Nephron progenitor cell (in vitro differentiated cells): Measurements from ENCODE around the gene CFAP54.

ENCODE experiments used
- DNase-seq: peaks from one replicate; pipeline ENCODE4 v3.0.0; 2021
- H3K27ac Mint-ChIP-seq: 2 replicates; pipeline ENCODE4 v1.8.0; 2021; ENCODE audit warnings: mild to moderate bottlenecking, moderate library complexity, mixed read lengths
- H3K27me3 Mint-ChIP-seq: 2 replicates; pipeline ENCODE4 v1.8.0; 2021; ENCODE audit warnings: mild to moderate bottlenecking, low read depth, mixed read lengths; ENCODE audit not compliant: poor library complexity
- H3K36me3 Mint-ChIP-seq: 2 replicates; pipeline ENCODE4 v1.8.0; 2021; ENCODE audit warnings: low read depth, mixed read lengths
- H3K4me1 Mint-ChIP-seq: 2 replicates; pipeline ENCODE4 v1.8.0; 2021; ENCODE audit warnings: mixed read lengths
- H3K4me3 Mint-ChIP-seq: 2 replicates; pipeline ENCODE4 v1.8.0; 2021; ENCODE audit warnings: mild to moderate bottlenecking, moderate library complexity, mixed read lengths
- H3K9me3 Mint-ChIP-seq: 2 replicates; pipeline ENCODE4 v1.8.0; 2021; ENCODE audit warnings: mild to moderate bottlenecking, moderate library complexity, mixed read lengths
- CTCF ChIP-seq: fragments of 200-600 bp; sonication (generic); IDR thresholded peaks from 2 replicates; pipeline ENCODE4 v1.5.0; 2021; ENCODE audit warnings: antibody characterized with exemption

The CFAP54 gene

GRCh38 chr12:96872961-96873360, 383.6 kb downstream of the CFAP54 start:
- peaks cover 2% of the 10 kb centered on the region for H3K27me3 Mint-ChIP-seq
- no peaks in the 10 kb centered on the region for H3K4me1 Mint-ChIP-seq
- TF ChIP-seq CTCF = no peak
- H3K27ac Mint-ChIP-seq = no peak overlapping the region
- peaks cover 14% of the 10 kb centered on the region for H3K9me3 Mint-ChIP-seq
- no peak overlapping the region for H3K4me3 Mint-ChIP-seq
- no peaks in the 10 kb centered on the region for H3K36me3 Mint-ChIP-seq
- no peak for DNase-seq

GRCh38 chr12:96874211-96874610, 384.8 kb downstream of the CFAP54 start:
- Mint-ChIP-seq H3K9me3 (peaks cover 14% of the 10 kb centered on the region), H3K4me1 (no peaks in the 10 kb centered on the region), H3K36me3 (no peaks in the 10 kb centered on the region), H3K27ac (no peak overlapping the region), H3K4me3 (no peak overlapping the region), H3K27me3 (peaks cover 2% of the 10 kb centered on the region)
- TF ChIP-seq CTCF = no peak
- DNase-seq = no peak

GRCh38 chr12:96876966-96877365, 387.6 kb downstream of the CFAP54 start:
- Mint-ChIP-seq H3K4me1 (peaks cover 7% of the 10 kb centered on the region), H3K4me3 (no peak overlapping the region), H3K36me3 (no peaks in the 10 kb centered on the region), H3K27me3 (no peaks in the 10 kb centered on the region), H3K9me3 (peaks cover 7% of the 10 kb centered on the region), H3K27ac (no peak overlapping the region)
- TF ChIP-seq CTCF = no peak
- DNase-seq = no peak

- H3K4me1 Mint-ChIP-seq = peaks cover 7% of the 10 kb centered on the region
- no peak for DNase-seq
- TF ChIP-seq CTCF = no peak
- no peaks in the 10 kb centered on the region for H3K36me3 Mint-ChIP-seq
- no peak overlapping the region for H3K27ac Mint-ChIP-seq
- no peak overlapping the region for H3K4me3 Mint-ChIP-seq
- H3K27me3 Mint-ChIP-seq = no peaks in the 10 kb centered on the region
- peaks cover 7% of the 10 kb centered on the region for H3K9me3 Mint-ChIP-seq
Measured at GRCh38 chr12:96878704-96879103, 389.3 kb downstream of the CFAP54 start.

GRCh38 chr12:96879301-96879700, 389.9 kb downstream of the CFAP54 start:
- Mint-ChIP-seq H3K27ac (no peak overlapping the region), H3K9me3 (peaks cover 7% of the 10 kb centered on the region), H3K4me1 (peaks cover 7% of the 10 kb centered on the region), H3K4me3 (no peak overlapping the region), H3K36me3 (no peaks in the 10 kb centered on the region), H3K27me3 (no peaks in the 10 kb centered on the region)
- no peak for TF ChIP-seq CTCF
- DNase-seq = no peak

- Mint-ChIP-seq H3K27ac (peak overlapping the region; percentile 46), H3K4me1 (peaks cover 7% of the 10 kb centered on the region), H3K9me3 (peaks cover 7% of the 10 kb centered on the region), H3K4me3 (no peak overlapping the region), H3K27me3 (no peaks in the 10 kb centered on the region), H3K36me3 (no peaks in the 10 kb centered on the region)
- no peak for DNase-seq
- TF ChIP-seq CTCF = no peak
Measured at GRCh38 chr12:96880220-96880619, 390.8 kb downstream of the CFAP54 start.
